HEK293 (cell line): Measurements from ENCODE around the gene ZNF710.
A peak's percentile ranks its signal among the peaks of the same experiment; 100 is the strongest.

Experiments used
- SP7 ChIP-seq: fragments of 450-650 bp; formaldehyde crosslinking; IDR thresholded peaks from 2 replicates; pipeline ENCODE4 v1.5.1; 2016; ENCODE audit warnings: missing biosample characterization, missing genetic modification characterization
- TCF7L2 ChIP-seq: IDR thresholded peaks from 2 replicates; pipeline ENCODE4 v1.6.1; 2011; ENCODE audit warnings: low read depth, mild to moderate bottlenecking, inconsistent platforms, low read length, moderate library complexity, borderline replicate concordance
- ZNF221 ChIP-seq: fragments of 450-650 bp; formaldehyde crosslinking; IDR thresholded peaks from 2 replicates; pipeline ENCODE4 v1.5.1; 2017; ENCODE audit warnings: missing biosample characterization, missing genetic modification characterization, borderline replicate concordance
- ZNF274 ChIP-seq, 2 experiments: fragments of 200-500 bp in 1 of 2; fragments of 450-650 bp in 1 of 2; sonication (Bioruptor generic) in 1 of 2; formaldehyde crosslinking in 1 of 2; IDR thresholded peaks; 2 replicates each; pipeline versions ENCODE4 v1.5.1 to v1.6.1; 2014 to 2016; ENCODE audit warnings: borderline replicate concordance in 1 of 2, inconsistent platforms in 1 of 2, low read length in 1 of 2, missing biosample characterization in 1 of 2, missing genetic modification characterization in 1 of 2
- ZNF423 ChIP-seq: fragments of 450-650 bp; formaldehyde crosslinking; IDR thresholded peaks from 2 replicates; pipeline ENCODE4 v1.5.1; 2016; ENCODE audit warnings: missing biosample characterization, missing genetic modification characterization
- ZNF473 ChIP-seq: fragments of 450-650 bp; formaldehyde crosslinking; IDR thresholded peaks from 2 replicates; pipeline ENCODE4 v1.5.1; 2017; ENCODE audit warnings: missing biosample characterization, missing genetic modification characterization
- ZNF747 ChIP-seq: fragments of 450-650 bp; formaldehyde crosslinking; IDR thresholded peaks from 2 replicates; pipeline ENCODE4 v1.5.1; 2016; ENCODE audit warnings: missing biosample characterization, missing genetic modification characterization
- ZNF776 ChIP-seq: fragments of 450-650 bp; formaldehyde crosslinking; IDR thresholded peaks from 2 replicates; pipeline ENCODE4 v1.5.0; 2017; ENCODE audit warnings: missing biosample characterization, missing genetic modification characterization, borderline replicate concordance
- ZNF843 ChIP-seq: fragments of 450-650 bp; formaldehyde crosslinking; IDR thresholded peaks from 2 replicates; pipeline ENCODE4 v1.5.1; 2016; ENCODE audit warnings: missing biosample characterization, missing genetic modification characterization
- TF ChIP-seq, protein P1 (sequence below): fragments of 450-650 bp; formaldehyde crosslinking; IDR thresholded peaks from 2 replicates; pipeline ENCODE4 v1.5.1; 2016; ENCODE audit warnings: missing biosample characterization, missing genetic modification characterization
- TF ChIP-seq, protein P2 (sequence below): fragments of 450-650 bp; formaldehyde crosslinking; conservative IDR thresholded peaks from 2 replicates; pipeline ENCODE4 v1.5.1; 2016; ENCODE audit warnings: low read depth, missing biosample characterization, missing genetic modification characterization
- TF ChIP-seq, protein P3 (sequence below): fragments of 450-650 bp; IDR thresholded peaks from 2 replicates; pipeline ENCODE4 v1.5.1; 2018; ENCODE audit warnings: missing biosample characterization, missing genetic modification characterization
- TF ChIP-seq, protein P4 (sequence below): fragments of 450-650 bp; formaldehyde crosslinking; IDR thresholded peaks from 2 replicates; pipeline ENCODE4 v1.5.1; 2016; ENCODE audit warnings: missing biosample characterization, missing genetic modification characterization

DNA sequence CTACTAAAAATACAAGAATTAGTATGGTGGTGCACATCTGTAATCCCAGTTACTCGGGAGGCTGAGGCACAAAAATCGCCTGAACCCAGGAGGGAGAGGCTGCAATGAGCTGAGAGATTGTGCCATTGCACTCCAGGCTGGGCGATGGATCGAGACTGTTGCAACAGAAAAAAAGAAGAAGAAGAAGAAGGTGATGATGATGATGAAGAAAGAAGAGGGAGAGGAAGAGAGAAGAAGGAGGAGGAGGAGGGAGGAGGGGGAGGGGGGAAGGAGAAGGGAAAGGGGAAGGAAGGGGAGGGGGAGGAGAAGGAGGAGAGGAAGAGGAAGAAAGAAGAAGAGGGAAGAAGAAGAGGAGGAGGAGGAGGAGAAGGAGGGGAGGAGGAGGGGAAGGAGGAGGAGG lies 33.2 kb upstream of the ZNF710 start:
- no peak for TF ChIP-seq ZNF473 (tag by site-specific recombination)
- TF ChIP-seq, protein P1, sequence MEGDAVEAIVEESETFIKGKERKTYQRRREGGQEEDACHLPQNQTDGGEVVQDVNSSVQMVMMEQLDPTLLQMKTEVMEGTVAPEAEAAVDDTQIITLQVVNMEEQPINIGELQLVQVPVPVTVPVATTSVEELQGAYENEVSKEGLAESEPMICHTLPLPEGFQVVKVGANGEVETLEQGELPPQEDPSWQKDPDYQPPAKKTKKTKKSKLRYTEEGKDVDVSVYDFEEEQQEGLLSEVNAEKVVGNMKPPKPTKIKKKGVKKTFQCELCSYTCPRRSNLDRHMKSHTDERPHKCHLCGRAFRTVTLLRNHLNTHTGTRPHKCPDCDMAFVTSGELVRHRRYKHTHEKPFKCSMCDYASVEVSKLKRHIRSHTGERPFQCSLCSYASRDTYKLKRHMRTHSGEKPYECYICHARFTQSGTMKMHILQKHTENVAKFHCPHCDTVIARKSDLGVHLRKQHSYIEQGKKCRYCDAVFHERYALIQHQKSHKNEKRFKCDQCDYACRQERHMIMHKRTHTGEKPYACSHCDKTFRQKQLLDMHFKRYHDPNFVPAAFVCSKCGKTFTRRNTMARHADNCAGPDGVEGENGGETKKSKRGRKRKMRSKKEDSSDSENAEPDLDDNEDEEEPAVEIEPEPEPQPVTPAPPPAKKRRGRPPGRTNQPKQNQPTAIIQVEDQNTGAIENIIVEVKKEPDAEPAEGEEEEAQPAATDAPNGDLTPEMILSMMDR (tag by site-specific recombination), result no peak
- TF ChIP-seq ZNF274 (IDR thresholded peaks at IDR 0.05; ENCODE audit: low read length), result no peak
- no peak for TF ChIP-seq ZNF274 (tag by site-specific recombination; IDR thresholded peaks at IDR 0.05; ENCODE audit: borderline replicate concordance)
- no peak for TF ChIP-seq SP7
- TF ChIP-seq, protein P2, sequence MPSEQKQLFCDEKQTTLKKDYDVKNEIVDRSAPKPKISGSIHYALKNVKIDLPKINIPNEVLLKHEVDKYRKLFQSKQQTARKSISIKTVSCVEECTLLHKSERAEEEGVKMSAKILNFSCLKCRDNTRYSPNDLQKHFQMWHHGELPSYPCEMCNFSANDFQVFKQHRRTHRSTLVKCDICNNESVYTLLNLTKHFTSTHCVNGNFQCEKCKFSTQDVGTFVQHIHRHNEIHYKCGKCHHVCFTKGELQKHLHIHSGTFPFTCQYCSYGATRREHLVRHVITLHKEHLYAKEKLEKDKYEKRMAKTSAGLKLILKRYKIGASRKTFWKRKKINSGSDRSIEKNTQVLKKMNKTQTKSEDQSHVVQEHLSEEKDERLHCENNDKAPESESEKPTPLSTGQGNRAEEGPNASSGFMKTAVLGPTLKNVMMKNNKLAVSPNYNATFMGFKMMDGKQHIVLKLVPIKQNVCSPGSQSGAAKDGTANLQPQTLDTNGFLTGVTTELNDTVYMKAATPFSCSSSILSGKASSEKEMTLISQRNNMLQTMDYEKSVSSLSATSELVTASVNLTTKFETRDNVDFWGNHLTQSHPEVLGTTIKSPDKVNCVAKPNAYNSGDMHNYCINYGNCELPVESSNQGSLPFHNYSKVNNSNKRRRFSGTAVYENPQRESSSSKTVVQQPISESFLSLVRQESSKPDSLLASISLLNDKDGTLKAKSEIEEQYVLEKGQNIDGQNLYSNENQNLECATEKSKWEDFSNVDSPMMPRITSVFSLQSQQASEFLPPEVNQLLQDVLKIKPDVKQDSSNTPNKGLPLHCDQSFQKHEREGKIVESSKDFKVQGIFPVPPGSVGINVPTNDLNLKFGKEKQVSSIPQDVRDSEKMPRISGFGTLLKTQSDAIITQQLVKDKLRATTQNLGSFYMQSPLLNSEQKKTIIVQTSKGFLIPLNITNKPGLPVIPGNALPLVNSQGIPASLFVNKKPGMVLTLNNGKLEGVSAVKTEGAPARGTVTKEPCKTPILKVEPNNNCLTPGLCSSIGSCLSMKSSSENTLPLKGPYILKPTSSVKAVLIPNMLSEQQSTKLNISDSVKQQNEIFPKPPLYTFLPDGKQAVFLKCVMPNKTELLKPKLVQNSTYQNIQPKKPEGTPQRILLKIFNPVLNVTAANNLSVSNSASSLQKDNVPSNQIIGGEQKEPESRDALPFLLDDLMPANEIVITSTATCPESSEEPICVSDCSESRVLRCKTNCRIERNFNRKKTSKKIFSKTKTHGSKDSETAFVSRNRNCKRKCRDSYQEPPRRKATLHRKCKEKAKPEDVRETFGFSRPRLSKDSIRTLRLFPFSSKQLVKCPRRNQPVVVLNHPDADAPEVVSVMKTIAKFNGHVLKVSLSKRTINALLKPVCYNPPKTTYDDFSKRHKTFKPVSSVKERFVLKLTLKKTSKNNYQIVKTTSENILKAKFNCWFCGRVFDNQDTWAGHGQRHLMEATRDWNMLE (tag by site-specific recombination), result no peak
- TF ChIP-seq TCF7L2, result no peak
- TF ChIP-seq ZNF843 (tag by site-specific recombination), result no peak
- TF ChIP-seq ZNF747 (tag by site-specific recombination), result no peak
- TF ChIP-seq ZNF221 (tag by site-specific recombination), result no peak
- TF ChIP-seq, protein P3, sequence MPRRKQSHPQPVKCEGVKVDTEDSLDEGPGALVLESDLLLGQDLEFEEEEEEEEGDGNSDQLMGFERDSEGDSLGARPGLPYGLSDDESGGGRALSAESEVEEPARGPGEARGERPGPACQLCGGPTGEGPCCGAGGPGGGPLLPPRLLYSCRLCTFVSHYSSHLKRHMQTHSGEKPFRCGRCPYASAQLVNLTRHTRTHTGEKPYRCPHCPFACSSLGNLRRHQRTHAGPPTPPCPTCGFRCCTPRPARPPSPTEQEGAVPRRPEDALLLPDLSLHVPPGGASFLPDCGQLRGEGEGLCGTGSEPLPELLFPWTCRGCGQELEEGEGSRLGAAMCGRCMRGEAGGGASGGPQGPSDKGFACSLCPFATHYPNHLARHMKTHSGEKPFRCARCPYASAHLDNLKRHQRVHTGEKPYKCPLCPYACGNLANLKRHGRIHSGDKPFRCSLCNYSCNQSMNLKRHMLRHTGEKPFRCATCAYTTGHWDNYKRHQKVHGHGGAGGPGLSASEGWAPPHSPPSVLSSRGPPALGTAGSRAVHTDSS (tag by site-specific recombination), result peak; percentile 85
- TF ChIP-seq, protein P4, sequence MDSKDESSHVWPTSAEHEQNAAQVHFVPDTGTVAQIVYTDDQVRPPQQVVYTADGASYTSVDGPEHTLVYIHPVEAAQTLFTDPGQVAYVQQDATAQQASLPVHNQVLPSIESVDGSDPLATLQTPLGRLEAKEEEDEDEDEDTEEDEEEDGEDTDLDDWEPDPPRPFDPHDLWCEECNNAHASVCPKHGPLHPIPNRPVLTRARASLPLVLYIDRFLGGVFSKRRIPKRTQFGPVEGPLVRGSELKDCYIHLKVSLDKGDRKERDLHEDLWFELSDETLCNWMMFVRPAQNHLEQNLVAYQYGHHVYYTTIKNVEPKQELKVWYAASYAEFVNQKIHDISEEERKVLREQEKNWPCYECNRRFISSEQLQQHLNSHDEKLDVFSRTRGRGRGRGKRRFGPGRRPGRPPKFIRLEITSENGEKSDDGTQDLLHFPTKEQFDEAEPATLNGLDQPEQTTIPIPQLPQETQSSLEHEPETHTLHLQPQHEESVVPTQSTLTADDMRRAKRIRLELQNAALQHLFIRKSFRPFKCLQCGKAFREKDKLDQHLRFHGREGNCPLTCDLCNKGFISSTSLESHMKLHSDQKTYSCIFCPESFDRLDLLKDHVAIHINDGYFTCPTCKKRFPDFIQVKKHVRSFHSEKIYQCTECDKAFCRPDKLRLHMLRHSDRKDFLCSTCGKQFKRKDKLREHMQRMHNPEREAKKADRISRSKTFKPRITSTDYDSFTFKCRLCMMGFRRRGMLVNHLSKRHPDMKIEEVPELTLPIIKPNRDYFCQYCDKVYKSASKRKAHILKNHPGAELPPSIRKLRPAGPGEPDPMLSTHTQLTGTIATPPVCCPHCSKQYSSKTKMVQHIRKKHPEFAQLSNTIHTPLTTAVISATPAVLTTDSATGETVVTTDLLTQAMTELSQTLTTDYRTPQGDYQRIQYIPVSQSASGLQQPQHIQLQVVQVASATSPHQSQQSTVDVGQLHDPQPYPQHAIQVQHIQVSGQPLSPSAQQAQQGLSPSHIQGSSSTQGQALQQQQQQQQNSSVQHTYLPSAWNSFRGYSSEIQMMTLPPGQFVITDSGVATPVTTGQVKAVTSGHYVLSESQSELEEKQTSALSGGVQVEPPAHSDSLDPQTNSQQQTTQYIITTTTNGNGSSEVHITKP (tag by site-specific recombination), result no peak
- no peak for TF ChIP-seq ZNF423 (tag by site-specific recombination)
- TF ChIP-seq ZNF776, result no peak
